MM.1S (cell line): Measurements from ENCODE around the gene PPP1R16B.

Source experiments
- EZH2phosphoT487 ChIP-seq: fragments of 300-600 bp; sonication (generic); IDR thresholded peaks from 2 replicates; pipeline ENCODE4 v1.6.1; 2018; ENCODE audit warnings: antibody characterized with exemption, low read length
- TF ChIP-seq, protein P1 (sequence below): fragments of 300-600 bp; sonication (generic); IDR thresholded peaks from 2 replicates; pipeline ENCODE4 v1.5.1; 2016; ENCODE audit warnings: antibody characterized with exemption, low read length, mixed read lengths

DNA sequence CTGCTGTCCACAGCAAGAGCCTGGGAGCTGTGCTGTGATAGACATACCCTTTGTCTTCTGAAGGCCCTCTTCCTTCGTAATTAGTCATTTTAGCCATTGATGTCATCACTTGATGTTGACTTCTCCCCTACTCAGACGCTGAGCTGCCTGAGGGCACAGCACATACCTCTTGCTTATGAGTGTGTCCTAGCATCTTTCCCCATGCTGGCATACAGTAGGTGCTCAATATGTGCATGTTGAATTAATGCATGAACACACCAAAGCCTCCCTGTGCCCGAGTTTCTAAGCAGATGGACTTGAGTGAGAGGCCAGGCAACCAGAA, 85.0 kb downstream of the PPP1R16B start:
- TF ChIP-seq, protein P1, sequence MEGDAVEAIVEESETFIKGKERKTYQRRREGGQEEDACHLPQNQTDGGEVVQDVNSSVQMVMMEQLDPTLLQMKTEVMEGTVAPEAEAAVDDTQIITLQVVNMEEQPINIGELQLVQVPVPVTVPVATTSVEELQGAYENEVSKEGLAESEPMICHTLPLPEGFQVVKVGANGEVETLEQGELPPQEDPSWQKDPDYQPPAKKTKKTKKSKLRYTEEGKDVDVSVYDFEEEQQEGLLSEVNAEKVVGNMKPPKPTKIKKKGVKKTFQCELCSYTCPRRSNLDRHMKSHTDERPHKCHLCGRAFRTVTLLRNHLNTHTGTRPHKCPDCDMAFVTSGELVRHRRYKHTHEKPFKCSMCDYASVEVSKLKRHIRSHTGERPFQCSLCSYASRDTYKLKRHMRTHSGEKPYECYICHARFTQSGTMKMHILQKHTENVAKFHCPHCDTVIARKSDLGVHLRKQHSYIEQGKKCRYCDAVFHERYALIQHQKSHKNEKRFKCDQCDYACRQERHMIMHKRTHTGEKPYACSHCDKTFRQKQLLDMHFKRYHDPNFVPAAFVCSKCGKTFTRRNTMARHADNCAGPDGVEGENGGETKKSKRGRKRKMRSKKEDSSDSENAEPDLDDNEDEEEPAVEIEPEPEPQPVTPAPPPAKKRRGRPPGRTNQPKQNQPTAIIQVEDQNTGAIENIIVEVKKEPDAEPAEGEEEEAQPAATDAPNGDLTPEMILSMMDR = no peak
- no peak for TF ChIP-seq EZH2phosphoT487
